Raji (cell line): Measurements from ENCODE around the gene CPNE8.

Experiments
- POLR2A ChIP-seq: IDR thresholded peaks from 2 replicates; pipeline ENCODE4 v1.6.1; 2011; ENCODE audit warnings: low read depth, low read length, control low read depth; ENCODE audit not compliant: insufficient read depth

CPNE8 gene

DNA sequence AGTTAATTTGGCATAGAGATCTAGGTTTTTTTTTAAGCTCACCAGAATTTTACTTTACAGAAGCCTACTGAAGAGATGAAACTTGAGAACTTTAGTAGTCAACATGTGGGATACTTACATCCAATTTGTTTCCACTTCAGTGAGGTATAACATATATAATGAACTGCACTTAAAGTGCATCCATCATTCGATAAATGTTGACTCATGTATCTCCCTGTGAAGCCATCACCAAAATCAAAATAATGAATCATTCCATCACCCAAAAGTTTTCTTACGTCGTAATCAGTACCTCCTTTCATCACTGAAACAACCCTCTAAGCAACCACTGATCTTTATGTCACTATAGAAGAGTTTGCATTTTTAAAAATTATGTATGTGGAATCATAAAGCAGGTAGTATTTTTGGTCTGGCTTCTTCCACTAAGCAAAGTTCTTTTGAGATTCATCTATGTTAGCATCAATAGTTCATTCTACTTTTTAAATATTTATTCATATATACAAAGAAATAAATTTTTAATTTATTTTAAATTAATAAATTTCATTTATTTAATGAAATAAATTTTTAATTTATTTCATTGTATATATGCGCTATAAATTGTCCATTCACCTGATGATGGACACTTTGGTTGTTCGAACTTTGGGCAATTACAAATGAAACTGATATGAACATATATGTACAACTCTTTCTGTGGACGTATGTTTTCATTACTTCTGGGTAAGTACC is 2.0 kb upstream of the CPNE8 start:
- TF ChIP-seq POLR2A: no peak

- TF ChIP-seq POLR2A: no peak
Measured at GRCh38 chr12:38906482-38907200, 1.2 kb upstream of the CPNE8 start.

DNA sequence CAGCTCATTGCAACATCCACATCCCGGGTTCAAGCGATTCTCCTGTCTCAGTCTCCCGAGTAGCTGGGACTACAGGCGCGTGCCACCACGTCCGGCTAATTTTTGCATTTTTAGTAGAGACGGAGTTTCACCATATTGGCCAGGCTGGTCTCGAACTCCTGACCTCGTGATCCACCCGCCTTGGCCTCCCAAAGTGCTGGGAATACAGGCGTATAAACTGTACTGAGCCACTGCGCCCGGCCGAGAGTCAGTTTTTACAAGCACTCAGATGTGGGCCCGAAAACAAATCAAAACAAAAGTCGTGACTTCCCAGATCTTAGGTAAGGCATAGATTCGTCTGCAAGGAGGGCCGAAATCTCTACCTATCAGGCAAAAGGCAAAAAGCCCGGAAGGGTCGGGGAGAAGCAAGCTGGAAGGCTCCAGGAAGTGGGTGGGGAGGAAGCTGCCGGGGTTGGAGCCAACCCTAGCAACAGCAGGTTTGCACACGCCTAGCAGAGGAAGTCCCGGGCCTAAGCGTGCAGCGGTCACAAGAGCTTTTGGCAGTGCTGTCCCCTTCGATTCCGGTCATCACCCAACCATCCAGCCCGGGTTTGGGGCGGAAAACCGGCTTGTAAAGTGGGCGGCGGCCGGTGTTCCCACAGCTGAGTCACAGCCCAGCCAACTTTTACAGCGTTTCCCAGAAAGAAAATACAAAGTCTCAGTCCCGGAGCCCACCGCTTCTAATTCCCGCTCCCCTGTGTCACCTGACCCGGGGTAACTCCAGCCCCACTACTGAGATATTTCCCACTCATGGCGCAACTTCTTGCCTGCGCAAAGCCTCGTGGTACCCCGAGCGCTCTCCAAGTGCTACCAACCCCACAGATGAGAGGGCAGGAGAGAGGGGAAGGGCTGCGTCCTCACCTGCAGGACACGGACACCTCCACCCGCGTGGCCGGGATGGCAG is 583 bp downstream of the CPNE8 start:
- TF ChIP-seq POLR2A: no peak

GRCh38 chr12:38903596-38903995 is 1.8 kb downstream of the CPNE8 start:
- TF ChIP-seq POLR2A: no peak

- TF ChIP-seq POLR2A: no peak
Measured at GRCh38 chr12:38898001-38898684, 7.2 kb downstream of the CPNE8 start.

GRCh38 chr12:38895446-38895845 is 9.9 kb downstream of the CPNE8 start:
- TF ChIP-seq POLR2A: no peak

GRCh38 chr12:38892976-38893375 is 12.4 kb downstream of the CPNE8 start:
- TF ChIP-seq POLR2A: no peak

- no peak for TF ChIP-seq POLR2A
Measured at GRCh38 chr12:38892087-38892786, 13.2 kb downstream of the CPNE8 start.

DNA sequence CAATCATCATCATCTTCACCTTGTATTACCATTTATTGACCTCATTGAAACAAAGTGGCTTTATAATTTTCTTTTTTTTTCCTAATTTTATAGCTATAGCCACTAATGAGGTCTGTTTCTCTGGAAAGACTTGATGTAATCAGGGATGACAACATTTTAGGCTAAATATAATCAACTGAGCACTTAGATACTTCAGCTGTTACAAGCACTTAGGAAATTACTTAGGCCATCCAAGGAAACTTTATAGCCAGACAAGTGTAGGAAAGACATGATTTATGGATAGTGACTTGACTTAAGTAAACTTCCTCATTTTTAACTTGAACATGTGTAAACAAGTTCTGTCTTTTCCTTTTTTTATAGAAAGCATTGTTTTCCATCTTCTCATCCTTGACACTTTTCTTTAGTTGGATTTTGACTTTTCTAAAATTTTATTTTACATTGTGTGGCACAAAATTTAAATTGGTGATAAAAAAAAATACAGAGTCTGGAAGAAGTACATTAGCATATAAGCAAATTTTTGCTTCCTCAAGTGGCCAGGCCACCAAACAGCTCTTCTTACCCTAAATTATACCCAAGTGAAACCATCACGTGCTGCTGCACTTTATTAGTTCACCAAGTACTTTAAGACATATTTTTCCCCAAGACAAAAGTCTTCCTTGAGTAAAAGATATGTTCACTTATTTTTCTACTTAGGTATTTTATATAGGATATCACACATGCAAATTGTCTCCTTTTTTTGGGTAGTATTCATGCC is 15.1 kb downstream of the CPNE8 start:
- TF ChIP-seq POLR2A: no peak

DNA sequence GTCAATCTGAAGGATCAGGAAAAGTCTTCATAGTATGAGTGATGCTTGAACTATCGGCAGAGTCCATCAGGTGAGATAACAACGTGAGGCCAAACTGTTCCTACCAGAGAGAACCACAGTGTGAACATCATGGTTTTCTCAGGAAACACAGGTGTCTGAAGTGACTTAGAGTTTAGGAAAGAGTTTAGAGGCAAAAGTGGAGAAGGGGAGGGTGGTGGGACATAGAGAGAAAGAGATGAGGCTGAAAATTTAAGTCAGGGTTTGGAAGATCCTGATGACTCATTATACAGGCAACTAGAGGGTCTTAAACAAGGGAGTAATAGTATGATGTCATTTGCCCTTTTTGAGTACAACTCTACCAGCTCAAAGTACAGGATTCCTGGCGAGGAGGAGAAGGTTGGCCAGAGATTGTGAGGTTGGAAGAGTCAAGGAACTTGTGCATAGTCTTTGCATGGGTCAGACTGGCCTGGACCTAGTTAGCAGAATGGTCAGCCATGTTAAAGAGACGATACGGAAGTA is 16.0 kb downstream of the CPNE8 start:
- no peak for TF ChIP-seq POLR2A

- no peak for TF ChIP-seq POLR2A
Measured at GRCh38 chr12:38887770-38888169, 17.6 kb downstream of the CPNE8 start.

DNA sequence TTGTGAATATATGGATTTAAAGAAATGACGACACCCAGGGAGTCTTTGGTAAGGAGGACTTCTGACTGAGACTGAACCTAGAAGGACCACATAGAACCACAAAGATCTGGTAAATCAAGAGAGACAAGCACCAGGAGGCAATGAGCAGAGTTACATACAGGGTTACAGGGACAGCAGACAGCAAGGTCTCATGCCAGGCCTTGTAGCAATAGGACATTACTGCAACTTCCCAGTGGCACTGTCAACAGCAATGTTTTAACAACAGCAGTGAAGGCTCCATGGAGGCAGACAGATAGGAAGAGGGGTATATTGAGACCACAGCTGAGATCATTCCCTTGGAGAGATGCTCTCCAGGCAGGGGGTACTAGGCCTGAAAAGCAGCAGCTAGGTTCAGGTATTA is 18.5 kb downstream of the CPNE8 start:
- no peak for TF ChIP-seq POLR2A

GRCh38 chr12:38886064-38886463 is 19.3 kb downstream of the CPNE8 start:
- TF ChIP-seq POLR2A: no peak
